ENCODE data around the gene SOX12.

Gene SOX12

DNA sequence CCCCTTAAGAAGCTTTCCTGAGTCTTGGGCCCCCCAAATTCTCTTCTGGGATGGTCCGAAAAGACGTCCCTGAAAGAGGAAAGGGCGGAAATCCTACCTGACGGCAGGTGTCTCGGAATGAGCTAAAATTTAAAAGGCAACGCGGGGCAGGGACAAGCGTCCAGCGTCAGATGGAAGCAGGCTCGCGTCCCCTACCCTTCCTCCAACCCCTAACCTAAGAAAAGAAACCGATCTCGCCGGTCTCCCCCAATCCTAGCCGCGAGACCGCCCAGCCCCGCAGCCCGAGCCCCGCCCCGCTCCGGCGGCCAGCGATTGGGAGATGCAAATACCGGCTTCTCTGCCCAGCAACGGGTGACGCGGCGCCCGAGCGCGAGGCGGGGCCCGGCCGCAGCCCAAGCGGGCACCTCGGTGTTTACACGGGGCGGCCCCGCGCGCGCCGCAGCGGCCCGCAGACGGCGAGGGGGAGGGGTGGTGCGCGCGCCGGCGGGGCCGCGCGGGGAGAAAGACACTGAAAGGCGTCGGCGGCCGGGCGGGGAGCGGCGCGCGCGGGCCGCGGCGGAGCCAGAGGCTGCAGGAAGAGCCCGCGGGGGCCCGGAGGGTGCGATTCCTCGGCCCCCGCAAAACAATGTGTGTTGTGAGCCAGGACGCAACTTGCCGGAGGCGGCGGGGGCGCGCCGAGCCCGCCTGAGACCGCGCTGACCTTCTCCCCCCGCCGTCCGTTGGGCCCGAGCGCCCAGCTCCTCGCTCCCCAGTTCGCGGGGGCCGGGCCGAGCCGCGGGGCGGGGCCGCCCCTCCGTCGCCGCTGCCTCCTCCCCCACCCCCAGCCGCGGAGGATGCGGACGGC lies at the start of gene SOX12:
TSS of gene SOX12 (plus strand) at position 508 of the 844 bp plus-strand sequence. CDS start 373 bp downstream, outside the sequence.
- peak; percentile 98 for DNase-seq

GRCh38 chr20:275791-276190 lies 49.6 kb upstream of the SOX12 start:
- no peak for DNase-seq

DNA sequence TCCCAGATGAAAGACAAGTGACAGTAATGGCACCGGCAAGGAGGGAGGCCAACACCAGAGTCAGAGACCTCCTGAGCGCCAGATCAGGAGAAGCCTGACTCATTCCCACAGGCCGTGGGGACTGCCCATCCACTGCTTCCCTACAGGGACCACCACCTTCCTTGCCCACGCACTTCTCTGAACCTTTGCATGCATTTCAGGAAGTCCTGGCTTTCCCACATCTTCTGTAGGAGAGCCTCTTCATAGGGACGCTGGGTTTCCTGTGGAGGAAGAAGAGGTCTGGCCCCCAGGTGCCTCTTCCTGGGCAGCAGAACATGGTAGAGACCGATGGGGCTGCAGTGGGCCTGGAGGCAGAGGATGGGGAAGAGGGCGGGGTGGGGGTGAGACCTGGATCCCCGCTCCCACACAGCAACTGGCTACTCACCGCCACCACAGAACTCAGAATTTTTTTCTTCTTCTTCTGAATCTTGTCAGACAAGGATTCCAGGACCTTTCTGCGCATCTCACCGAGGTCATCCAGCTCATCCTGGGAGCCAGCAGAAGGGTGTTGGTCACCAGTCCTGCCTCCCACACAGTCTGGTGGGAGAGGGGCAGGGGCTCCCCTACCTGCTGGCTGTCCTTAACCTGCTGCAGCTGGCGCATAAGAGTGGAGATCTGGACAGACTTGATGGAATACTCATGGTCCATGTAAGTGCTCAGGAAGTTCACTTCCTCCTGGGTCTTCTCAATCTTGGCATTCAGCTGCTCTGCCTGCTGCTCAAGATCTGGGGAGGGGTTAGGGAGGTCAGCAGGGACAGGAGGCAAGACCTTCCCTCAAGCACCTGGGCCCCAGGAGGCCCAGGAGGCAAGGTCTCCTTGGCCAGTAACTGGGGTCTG lies 48.5 kb upstream of the SOX12 start:
- DNase-seq: no peak

DNA sequence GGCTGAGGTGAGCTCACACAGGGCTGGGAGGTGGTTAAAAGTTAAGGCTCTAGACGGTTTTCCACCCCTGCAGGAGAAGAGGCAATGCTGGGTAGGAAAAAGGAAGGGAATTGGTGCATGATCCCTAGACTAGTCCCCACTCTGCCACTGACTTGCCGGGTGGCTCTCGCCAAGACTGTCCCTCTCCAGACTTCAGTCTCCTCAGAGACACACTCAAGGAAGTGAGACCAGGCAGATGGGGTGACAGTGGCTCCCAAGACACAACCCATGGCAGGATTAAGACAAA lies 47.9 kb upstream of the SOX12 start:
- DNase-seq: no peak

GRCh38 chr20:278181-278580 lies 47.2 kb upstream of the SOX12 start:
- no peak for DNase-seq

DNA sequence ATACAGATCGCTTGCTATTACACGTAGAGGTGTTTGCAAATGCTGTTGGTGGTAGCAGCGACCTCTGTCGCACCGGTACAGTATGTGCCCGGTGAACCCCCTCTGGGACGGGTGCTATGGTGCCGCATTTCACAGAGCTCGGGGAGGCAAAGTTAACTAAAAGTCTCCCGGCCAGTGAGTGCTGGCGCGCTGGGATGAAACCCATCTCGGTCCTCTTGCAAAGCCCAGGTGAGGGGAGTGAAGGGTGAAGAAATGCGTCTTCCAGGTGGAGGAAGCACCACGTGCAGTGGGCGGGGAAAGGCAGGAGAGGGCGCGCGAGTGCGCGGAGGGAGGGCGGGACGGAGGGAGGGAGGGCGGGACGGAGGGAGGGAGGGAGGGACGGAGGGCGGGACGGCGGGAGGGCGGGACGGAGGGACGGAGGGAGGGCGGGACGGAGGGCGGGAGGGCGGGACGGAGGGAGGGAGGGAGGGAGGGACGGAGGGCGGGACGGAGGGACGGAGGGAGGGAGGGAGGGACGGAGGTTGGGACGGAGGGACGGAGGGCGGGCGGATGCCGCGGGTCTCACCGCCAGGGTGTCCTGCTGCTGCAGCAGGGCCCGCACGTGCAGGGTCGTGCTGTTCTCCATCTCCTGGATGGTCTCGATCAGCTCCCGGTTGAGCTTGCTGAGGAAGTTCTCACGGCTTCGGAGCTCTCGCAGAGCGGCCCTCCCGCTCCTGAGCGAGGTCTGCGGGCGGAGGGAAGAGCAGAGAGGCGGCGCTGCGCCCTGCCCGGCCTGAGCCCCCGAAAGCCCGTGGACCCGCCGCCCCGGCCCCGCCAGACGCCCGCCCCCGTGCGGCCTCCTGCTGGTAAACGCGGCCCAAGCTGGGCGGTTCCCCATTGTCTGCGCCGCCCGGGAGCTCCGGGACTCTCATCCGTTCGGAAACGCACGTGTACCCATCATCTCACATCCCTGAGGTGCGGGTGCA lies 46.5 kb upstream of the SOX12 start:
- DNase-seq: no peak

DNA sequence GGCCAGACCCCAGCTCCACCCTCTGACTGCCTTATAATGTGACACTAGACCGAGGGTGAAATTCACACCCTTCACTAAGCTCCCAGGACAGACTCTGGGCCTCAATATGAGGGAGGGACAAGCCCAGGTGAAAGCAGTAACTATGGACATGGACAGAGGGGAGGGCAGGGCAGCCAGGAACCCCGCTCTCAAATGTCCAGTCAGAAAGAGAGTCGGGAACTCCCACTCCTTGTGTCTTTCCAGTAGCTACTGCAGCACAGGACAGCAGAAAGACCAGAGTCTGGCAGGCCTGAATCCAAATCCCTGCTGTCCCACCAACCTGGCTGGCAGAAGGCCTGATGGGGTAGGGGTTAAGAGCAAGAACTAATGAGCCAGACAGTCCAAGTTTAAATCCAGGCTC lies 41.2 kb upstream of the SOX12 start:
- no peak for DNase-seq

DNA sequence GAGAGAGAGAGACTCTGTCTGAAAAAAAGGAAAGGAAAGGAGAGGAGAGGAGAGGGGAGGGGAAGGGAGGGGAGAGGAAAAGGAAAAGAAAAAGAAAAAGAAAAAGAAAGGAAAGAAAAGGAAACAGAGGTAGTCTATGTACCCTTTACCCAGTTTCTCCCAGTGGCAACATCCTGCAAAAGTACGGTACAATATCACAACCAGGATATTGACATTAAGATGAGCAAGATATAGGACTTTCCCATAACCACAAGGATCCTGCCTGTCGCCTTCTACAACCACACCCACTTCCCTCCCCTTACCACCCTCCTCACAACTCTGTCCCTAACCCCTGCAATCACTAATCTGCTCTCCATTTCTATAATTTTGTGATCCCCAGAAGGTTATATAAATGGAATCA lies 38.8 kb upstream of the SOX12 start:
- no peak for DNase-seq

DNA sequence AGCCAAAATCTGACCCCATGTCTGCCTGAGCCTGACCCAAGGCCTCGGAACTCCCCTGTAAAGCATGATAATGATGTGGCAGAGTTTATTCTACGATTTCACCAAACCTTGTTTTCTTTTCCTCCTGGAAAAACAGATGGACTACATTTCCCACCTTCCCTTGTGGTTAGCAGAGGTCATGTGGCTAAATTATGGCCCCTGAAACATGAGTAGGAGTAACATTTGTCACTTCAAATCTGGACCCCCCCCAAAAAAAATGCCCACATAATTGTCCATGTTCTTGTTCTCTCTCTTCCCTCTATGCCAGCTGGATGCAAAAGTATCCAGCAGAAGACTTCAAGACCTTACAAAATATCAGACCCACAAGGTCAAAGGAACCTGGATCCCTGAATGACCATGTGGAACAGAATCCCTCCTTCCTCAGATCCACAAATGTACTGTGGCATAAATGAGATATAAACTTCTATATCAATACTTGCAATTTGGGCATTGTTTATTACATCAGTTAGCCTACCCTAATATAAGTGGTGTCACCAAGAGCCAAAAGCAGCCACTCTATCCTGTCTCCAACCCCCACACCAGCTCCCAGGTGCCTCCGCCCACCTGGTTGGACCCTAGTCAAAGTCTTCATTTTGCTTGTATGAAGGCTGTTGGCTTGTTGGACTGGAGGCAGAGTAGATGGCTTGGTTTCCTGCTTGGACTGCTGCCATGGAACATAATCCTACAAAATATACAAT lies 36.2 kb upstream of the SOX12 start:
- no peak for DNase-seq

DNA sequence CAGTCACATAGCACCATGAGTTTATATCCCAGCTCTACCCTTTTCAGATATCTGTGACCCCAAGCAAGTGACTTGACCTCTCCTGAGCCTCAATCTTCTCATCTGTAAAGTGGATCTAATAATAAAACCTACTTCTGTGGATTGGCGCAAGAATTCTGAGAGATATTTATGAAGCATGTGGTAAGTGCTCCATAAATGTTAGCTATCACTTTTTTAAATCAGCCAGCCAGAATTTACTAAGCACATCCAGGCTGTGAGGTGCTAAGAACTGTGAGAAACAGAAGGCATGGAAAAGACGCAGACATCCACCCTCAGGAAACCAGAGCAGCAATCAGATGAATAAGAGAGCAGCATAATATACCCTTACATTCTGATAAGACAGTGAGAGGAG lies 35.7 kb upstream of the SOX12 start:
- no peak for DNase-seq

DNA sequence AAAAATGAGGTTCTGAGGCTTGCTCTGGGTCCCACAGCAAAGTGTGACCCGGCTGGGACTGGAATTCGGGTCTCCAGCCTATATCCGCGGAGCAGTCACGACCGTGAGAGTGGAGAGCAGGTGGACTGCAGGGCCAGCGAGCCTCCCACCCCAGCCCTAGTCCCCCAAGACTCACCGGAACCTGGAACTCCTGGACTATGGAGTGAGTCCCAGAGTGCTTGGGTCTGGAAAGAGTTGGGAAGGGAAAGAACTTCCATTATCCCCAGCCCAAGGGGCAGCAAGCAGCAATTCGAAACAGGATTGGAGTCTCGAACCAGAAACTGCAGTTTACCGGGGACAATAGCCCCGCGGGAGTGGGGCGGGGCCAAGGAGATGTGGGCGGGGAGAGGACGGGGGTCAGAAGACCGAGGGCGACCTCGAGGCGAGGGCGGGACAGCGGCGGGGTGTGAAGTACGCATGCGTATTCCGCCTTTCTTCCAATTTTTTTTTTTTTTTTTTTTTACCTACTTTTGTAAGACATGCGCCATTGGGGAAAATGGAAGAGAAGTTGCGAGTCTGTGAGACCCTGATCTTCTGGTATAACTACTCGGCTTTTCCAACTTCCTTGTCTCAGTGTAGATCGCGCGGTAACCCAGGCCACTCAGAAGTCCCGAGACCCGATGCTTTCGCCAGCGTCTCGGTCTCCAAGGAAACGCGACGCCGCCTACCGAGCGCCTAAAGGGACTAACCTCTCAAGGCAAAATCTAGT lies 35.1 kb upstream of the SOX12 start, which contains the start of gene C20orf96:
TSS of gene C20orf96 (minus strand) at position 667 of the 748 bp plus-strand sequence. CDS start at position 527, 140 bp downstream.
- DNase-seq: peak; percentile 84

- no peak for DNase-seq
These were observed 30.8 kb upstream of the SOX12 start for GRCh38 chr20:294602-295001.

DNA sequence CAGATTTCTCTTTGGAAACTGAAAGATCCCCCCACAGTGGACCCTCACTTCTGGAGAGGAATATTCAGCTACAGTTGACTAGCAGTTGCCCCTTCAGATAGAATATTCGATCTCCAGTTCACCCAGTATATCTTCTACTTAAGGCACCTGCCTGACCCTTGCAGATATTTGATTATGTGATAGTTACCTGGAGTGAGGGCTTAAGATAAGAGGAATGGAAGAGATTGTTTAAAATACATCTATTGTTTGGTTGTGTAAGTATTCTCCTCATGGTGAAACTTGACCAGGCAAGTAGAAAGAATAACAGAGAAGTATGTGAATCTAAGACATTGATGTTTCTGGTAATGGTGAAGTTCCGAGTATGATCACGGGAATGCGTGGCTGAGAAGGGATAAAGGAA lies 29.5 kb upstream of the SOX12 start:
- no peak for DNase-seq

DNA sequence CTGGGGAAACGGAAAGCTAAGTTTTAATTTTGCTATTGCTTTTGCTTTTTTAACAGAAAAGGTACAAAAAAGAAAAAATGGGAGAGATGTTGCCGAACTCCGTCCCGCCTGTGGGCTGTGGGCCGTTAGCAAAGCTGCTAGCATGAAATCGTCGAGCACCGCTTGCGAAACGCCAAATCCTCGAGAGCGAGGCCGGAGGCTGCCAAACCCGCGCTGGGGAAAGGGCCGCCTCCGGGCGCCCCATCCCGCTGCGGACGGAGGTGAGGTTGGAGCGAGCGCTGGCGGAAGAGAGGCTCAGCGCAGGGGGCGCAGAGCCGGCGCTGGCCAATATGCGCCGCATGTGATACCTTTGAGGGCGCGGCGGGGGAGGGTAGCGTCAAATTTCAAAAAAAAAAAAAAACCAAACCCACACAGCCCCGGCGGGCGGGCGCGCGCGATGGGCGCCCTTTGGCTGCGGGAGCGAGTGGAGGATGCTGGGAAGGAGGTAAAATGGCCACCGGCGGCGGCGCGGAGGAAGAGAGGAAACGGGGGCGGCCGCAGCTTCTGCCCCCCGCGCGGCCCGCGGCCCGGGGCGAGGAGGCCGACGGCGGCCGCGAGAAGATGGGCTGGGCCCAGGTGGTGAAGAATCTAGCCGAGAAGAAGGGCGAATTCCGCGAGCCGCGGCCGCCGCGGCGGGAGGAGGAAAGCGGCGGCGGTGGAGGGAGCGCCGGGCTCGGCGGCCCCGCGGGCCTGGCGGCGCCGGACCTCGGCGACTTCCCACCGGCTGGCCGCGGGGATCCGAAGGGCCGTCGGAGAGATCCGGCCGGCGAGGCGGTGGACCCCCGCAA lies 28.0 kb upstream of the SOX12 start, which contains the start of gene ZCCHC3:
TSS of gene ZCCHC3 (plus strand) at position 473 of the 827 bp plus-strand sequence. CDS start at position 490, 17 bp downstream.
- peak; percentile 85 for DNase-seq

DNA sequence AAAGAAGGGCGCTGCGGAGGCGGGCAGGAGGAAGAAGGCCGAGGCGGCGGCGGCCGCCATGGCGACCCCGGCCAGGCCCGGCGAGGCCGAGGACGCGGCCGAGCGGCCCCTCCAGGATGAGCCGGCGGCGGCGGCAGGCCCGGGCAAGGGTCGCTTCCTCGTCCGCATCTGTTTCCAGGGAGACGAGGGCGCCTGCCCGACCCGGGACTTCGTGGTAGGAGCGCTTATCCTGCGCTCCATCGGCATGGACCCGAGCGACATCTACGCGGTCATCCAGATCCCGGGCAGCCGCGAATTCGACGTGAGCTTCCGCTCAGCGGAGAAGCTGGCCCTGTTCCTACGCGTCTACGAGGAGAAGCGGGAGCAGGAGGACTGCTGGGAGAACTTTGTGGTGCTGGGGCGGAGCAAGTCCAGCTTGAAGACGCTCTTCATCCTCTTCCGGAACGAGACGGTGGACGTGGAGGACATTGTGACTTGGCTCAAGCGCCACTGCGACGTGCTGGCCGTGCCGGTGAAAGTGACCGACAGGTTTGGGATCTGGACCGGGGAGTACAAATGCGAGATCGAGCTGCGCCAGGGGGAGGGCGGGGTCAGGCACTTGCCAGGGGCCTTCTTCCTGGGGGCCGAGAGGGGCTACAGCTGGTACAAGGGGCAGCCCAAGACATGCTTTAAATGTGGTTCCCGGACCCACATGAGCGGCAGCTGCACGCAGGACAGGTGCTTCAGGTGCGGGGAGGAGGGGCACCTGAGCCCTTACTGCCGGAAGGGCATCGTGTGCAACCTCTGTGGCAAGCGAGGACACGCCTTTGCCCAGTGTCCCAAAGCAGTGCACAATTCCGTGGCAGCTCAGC lies 27.2 kb upstream of the SOX12 start:
- peak; percentile 50 for DNase-seq

- no peak for DNase-seq
These were observed 26.5 kb upstream of the SOX12 start for GRCh38 chr20:298776-299391.

DNA sequence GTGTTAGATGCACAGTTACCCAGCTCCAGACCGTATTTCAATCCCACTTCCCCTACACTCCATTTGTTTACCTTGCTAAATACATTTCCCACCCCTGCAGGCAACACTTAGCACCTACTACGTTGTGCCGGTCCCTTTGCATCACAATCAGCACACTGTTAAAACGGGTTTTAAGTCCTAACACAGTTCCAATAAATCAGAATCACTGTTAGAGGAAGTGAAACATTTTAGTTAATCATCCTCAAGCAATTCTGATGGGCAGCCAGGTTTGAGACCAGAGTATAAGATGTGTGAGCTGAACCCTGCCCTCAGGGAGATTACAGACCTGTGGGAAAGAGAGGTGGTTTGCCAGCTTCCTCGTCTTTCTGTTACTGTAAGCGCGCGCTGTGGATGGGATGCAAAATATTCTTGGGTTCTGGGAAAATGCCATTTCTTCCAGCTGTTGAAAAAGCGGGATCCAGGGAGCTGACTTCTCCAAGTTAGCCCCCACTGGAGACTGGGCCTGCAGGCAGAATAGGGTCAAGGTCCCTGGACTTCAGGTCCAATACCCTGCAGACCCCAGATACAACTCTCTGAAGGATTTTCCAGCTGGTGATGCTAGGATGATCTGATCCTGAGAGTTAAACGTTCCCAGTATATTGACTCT lies 24.9 kb upstream of the SOX12 start:
- DNase-seq: no peak

All from activated naive CD4-positive, alpha-beta T cell treated with Interleukin-2 at 50 U/mL for 16 hours (primary cell).